ENCODE results near the gene TARBP1. TPM values are rescaled to one million over a fixed set of nuclear protein-coding genes. Genes with fewer than 3 reads are reported as not detected.
A peak's percentile ranks its signal among the peaks of the same experiment; 100 is the strongest.

The TARBP1 gene
- total and polyA plus RNA-seq, 2 of the 4 experiments (the other 2 are of a cell fraction) = 10.6 to 17.7 TPM

GRCh38 chr1:234498448-234499118, 19.6 kb upstream of the TARBP1 start:
- no peaks in the 10 kb centered on the region for H3K9me3 ChIP-seq (ENCODE audit: control insufficient read depth, insufficient read depth, low read length)
- peak overlapping the region; percentile 94 for H2AFZ ChIP-seq (replicated peaks; ENCODE audit: low read length, poor library complexity)
- peak overlapping the region; percentile 91 for H3K14ac ChIP-seq (replicated peaks; ENCODE audit: low read depth, low read length)
- H3K79me1 ChIP-seq (ENCODE audit: low read depth in 1 of 2, low read length in 2 of 2) = peaks cover 0 to 13% of the 10 kb centered on the region in 2 experiments; a peak in 2 of 4 replicates
- H2BK5ac ChIP-seq (ENCODE audit: low read depth, low read length, poor library complexity, severe bottlenecking) = peak overlapping the region; percentile 83
- H2AK5ac ChIP-seq (ENCODE audit: low read depth, low read length) = peak overlapping the region; percentile 95
- no peaks in the 10 kb centered on the region for H4K20me1 ChIP-seq (ENCODE audit: insufficient read depth, low read length)
- H3K18ac ChIP-seq (ENCODE audit: low read depth, low read length) = peak overlapping the region; percentile 78
- H2BK20ac ChIP-seq (ENCODE audit: low read depth, low read length) = peak overlapping the region; percentile 98
- dilution Hi-C loops (cut with HindIII; ENCODE audit: low sequenced_read_pairs, unreplicated experiment) = no loop called here
- H3K4ac ChIP-seq (ENCODE audit: low read depth, low read length) = peak overlapping the region; percentile 90
- no peak; the same call in 1 of the 2 replicates for ATAC-seq (ENCODE audit: low read depth)
- no TSS peak for BruUV-seq (replicated peaks)
- peaks cover 27% of the 10 kb centered on the region for H3K4me1 ChIP-seq (ENCODE audit: control insufficient read depth, insufficient read depth, low read length)
- no peaks in the 10 kb centered on the region for H3K27me3 ChIP-seq (ENCODE audit: control insufficient read depth, insufficient read depth, low read length)
- H3K9ac ChIP-seq (ENCODE audit: low read depth, low read length) = peak overlapping the region; percentile 21
- H2AK9ac ChIP-seq (replicated peaks; ENCODE audit: low read depth, low read length, poor library complexity) = peak overlapping the region; percentile 45
- peak overlapping the region; percentile 90 for H4K91ac ChIP-seq (ENCODE audit: insufficient read depth, low read depth, low read length)
- TF ChIP-seq MAFK (IDR thresholded peaks at IDR 0.05; ENCODE audit: low read depth, low read length) = no peak
- TF ChIP-seq CEBPB (IDR thresholded peaks at IDR 0.05; ENCODE audit: low read depth, low read length) = peak; percentile 24; the same call in 1 of the 2 replicates
- ChIA-PET CTCF (interaction anchor here (0.8 to 2.6 kb wide), 5 partner anchors 105 to 585 kb away, joined by 3 to 18 read pairs (median 6); no protein-coding TSS in a partner anchor), POLR2A (ENCODE audit: unreplicated experiment) (interaction anchor here (0.6 to 1.7 kb wide), 3 partner anchors 105 to 562 kb away, joined by 3 to 6 read pairs (median 4); no protein-coding TSS in a partner anchor)
- H2BK120ac ChIP-seq (ENCODE audit: low read depth, low read length) = peak overlapping the region; percentile 94
- no peak overlapping the region for H3K4me3 ChIP-seq (ENCODE audit: insufficient read depth, low read depth, low read length)
- peak overlapping the region; percentile 68 for H3K56ac ChIP-seq (ENCODE audit: extremely low read depth, insufficient read depth, low read length)
- no peak overlapping the region for H3K4me2 ChIP-seq (ENCODE audit: low read depth, low read length)
- H3K36me3 ChIP-seq (ENCODE audit: control insufficient read depth, insufficient read depth, low read length) = no peaks in the 10 kb centered on the region
- DNase-seq = no peak
- peak overlapping the region; percentile 95; the same call in 2 of the 3 replicates for H2BK15ac ChIP-seq (ENCODE audit: low read depth, low read length)
- H3K9me1 ChIP-seq (ENCODE audit: insufficient read depth, low read length) = peaks cover 4% of the 10 kb centered on the region; the same call in 1 of the 2 replicates
- WGBS, 2 experiments (ENCODE audit: extremely low coverage in 2 of 2, insufficient read length in 1 of 2) = 56% methylated on average over 7 of the region's 9 CpGs; no CpG with 5 or more reads in 1 of the 2 experiments
- in situ Hi-C loops (cut with MboI; ENCODE audit: low sequenced_read_pairs) = loop anchor here (5.0 to 25.0 kb wide), 5 partner anchors 109 to 594 kb away; no protein-coding TSS in a partner anchor
- H4K5ac ChIP-seq (ENCODE audit: low read depth, low read length) = peak overlapping the region; percentile 90
- peak overlapping the region; percentile 89 for H4K8ac ChIP-seq (ENCODE audit: low read depth in 2 of 2, low read length in 2 of 2)
- peak overlapping the region; percentile 83; the same call in 1 of the 2 replicates for H3K23ac ChIP-seq (ENCODE audit: low read depth, low read length)
- intact Hi-C loops (cut with micrococcal nuclease) = loop anchor here (1.0 to 2.0 kb wide), 7 partner anchors 102 to 595 kb away; no protein-coding TSS in a partner anchor
- H3K27ac ChIP-seq (ENCODE audit: insufficient read depth, low read length) = peak overlapping the region; percentile 48

Measured in IMR-90 (cell line).